AML-193 (cell line): ENCODE results near the gene WWOX.
"Not testable (repeated sequence)": the region's sequence is repeated elsewhere in the genome, so short reads cannot be mapped to it uniquely, and the experiment has no call there.

ENCODE experiments used
- DNase-seq, 2 experiments: peaks; one replicate each; lab custom pipeline; 2025; lab: John Stamatoyannopoulos, UW

Gene WWOX

DNA sequence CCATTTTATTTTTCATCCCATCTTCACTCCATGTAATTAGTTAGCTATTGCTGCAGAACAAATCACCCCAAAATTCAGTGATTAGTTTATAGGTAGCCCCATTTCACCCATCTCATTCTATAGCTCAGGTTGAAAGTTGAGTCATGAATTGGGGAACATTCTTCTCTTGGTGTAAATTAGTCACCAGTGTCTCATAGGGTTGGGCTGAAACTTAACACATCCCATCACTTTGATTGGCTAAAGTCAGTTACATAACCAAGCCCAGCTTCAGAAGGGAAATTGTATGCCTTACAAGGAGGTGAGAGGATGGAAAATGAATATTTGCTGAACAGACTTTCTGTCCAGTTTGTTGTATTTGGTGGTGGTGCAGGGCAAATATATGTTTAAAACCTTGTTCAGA, 477.5 kb downstream of the WWOX start:
- no peak for DNase-seq

DNA sequence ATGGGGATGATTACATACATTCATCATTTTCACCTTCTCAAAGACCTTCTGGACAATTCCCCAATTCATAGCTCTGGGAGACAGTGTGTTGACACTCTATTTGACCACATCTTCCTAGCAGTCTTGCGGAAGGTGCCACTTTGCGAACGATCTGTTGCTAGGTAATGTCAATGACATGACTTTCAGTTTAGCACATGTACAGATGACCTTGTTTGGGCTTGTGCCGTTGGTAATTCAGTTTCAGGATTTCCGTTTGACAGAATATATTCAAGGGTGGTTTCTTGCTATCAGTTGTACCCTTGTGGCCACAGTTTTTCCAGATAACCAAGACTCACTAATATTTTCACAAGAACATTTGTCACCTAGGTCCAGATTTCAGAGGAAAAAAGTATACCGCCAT, 478.2 kb downstream of the WWOX start:
- DNase-seq, result no peak

DNA sequence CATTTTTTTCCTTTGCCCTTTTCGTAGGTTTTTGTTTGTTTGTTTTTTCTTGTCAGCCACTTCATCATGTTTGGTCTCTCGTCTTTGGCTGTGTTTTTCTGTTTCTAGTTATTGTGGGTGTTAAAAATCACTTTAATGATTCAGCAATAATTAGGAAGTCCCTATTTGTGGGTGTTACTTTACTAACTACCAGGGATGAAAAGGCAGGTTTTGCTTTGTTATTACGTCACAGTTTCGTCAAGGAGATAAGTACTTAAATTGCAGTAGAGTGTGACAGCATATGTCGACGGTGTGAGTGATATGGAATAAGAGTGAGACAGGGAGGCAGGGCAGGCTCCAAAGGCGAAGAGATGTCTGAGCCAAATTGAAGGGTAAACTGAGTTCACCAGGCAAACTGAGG, 479.6 kb downstream of the WWOX start:
- DNase-seq, result no peak

DNA sequence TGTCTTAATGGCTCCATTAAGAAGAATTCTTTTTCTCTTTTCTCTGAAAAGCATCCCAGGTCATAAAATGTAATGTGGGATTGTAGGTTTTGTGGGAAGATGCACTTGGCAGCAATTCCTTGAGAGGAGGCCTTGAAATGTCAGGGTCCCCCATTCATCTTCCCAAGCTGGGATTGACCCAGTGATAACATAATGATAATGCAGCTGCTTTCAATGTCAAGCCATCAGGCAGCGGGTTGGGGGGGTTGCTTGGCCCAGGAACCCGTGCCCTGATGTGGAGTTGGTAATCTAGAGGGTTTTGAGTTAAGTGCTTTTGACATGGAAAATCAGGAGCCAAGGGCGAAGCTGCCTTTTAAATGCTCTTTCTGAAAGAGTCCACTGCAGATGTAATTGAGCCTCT, 484.0 kb downstream of the WWOX start:
- no peak for DNase-seq

DNA sequence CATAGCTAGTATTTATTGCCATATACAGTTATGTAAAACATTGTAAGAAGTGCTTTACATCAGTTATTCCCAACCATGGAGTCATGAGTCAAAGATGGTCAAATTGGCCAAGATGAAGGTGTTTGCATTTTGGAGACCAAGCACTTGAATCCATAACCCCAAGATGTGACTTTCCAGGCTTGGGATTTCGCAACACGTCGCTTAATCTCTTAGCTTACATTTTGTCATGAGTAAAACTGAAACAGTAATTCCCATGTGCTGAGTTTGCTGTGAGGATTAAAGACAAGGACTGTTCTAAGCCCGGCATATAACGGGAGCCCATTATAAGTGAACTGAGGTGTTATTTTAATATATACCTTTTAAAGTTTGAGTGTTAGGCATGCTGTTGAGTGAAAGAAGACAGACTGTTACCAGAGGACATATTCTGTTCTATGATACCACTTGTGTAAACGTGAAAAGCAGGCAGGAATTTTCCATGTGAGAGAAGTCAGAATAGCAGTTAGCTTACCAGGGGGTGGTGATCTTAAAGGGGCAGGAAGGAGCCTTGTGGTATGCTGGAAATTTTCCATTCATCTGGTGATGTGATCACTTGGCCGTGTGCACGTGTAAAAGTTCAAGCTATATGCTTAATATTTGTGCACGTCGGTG, 484.9 kb downstream of the WWOX start:
- DNase-seq, result no peak

DNA sequence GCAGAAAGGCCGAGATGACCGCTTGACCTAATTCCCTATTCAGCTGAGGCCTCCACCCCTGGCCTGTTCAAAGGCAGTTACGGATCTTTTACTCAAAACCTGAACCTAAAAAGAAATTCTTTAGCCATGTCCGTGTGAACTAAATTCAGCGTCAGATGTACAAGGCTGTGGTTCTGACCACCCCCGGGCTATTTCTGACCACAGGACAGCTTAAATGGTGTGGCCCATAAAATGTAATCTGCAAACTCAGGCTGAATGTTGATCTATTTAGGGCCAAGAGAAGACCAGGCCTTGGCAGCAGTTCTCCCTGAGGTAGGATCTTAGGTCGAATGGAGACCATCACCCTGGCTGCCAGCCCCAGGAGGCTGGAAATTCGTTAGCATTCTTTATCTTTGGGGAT, 485.5 kb downstream of the WWOX start:
- DNase-seq, result no peak

DNA sequence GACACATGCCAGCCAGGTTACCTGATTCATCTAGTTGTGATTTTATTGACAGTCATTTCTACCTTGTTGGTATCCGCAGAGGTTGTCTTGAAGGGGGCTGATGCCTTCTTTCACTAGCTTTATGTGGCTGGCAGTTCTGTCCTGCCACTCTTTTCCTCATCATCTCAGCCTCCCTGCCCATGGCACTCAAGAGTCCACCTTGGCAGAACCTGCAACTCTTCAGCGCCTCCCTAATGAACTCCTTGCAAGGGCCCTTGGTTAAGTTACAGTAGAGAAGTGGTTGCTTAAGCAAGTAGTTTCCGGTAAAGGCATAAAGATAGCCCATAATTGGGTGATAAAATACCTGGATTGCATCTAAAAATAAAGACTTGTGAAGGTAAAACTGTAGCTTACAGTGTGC, 489.9 kb downstream of the WWOX start:
- DNase-seq, result no peak

DNA sequence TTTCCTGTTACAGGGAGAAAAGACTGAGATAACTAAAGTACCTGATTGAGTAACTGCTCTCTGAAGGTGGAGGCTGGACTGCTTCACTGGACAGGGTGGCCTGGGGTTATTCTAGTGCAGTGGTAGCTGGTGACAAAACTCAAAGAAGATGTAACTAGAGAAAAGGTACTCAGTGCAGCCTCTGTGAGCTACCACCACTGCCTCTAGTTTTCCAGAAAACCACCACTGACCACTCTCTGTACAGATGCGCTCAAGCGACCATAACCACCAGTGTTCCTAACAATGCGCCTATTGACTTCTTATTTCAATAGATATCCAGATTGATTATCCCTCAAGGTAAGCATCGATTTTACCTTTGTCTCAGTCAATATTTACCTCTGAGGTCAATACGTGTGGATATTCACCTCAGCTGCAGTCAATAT, 492.2 kb downstream of the WWOX start:
- no peak for DNase-seq

DNA sequence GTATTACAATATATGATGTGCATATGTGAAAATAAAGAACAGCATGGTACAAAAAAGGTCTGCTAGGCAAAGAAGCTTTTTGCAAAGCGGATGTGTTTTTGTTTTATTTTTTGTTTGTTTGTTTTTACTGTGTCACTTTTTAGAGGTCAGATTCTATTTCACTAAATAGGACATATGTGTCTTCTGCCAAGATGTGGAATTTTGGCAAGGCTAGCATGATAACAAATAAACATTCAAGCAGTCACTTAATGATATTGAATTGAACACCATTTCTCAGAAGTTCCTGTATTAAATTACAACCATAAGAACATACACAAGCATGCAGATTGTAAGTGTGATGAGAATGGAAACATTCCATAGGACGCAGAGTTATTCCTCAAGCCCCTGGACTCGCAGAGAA, 492.7 kb downstream of the WWOX start:
- no peak for DNase-seq

DNA sequence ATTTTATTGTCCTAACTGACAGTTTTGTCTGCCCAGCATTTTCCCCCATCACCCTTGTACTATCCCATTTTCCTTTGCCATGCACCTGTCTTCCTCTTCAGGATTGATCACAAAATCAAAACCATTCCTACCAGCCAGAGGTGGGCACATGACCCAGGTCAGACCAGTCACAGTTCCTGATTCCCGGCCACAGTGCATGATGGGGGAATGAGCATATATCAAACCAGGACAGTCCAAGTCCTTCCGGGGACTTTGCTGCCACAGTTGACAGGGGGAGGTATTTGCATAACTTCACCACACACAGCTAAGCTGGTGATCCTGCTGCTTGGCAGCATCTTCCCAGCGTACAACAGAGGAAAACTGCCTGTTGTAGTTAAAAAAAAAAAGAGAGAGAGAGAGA, 493.9 kb downstream of the WWOX start:
- DNase-seq, result no peak

DNA sequence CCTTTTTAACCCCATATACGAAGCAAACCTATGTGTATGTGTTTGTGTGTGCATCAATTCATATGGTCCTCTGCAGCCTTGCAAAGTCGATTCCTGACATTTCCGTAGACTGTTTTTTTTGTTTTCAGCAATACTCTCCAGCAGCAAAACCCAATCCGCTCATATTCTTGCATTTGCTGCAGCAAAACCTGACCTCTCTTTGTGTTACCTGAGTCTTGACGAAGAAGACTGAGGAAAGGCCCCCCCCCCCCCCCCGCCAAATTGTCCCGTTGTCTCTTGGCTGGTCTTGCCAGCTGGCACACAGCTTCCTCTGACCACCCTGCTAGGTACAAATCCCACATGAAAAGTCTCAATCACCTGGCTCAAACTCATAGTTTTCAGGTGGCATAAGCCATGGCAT, 494.7 kb downstream of the WWOX start:
- DNase-seq, result no peak

DNA sequence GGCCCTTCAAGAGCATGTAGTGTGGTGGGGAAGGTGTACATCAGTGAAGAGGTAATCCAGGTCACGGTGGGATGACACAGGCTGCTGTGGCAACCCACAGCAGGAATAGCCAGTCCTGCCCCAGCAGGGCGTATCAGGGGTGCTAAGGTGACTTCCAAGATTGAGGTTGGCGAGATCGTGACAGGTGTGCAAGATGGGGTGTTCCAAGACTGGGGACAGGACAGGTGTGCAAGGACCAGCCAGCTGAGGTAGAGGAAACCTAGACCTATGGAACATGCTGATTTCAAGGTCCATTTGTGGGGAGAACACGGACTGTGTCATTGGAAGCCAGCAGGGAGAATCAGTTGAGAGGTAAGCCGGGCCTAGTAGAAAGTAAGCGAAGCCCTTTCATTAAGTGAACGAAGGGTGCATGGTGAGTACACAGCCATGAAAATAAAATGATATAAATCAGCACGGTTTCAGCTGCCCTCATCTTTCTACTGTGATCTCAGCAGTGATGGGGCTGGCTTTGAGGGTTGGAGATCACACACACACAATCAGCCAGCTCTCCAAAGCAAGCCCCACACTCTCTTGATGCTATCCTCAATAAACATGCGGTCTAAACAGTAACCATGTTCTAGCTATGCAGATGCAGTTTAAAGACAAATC, 497.0 kb downstream of the WWOX start:
- no peak for DNase-seq

DNA sequence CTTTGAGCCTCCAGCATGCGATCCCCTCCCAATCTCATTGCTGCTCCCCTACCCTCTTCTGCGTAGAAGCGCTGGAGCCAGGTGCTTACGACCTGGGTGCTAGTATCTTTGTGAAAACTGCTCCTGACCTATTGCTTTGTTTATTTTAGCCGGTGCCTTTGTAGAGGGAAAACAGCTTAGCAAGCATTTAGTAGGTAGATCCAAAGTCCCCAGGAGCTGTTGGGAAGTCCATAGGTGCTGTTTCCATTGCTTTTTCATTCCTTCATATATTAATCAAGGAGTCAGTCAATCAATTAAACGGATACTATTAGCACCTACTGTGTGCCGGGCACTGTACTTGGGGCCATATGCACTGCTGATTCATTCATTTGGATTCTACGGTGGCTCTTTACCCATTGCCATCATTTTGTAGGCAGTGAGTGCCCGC, 497.6 kb downstream of the WWOX start:
- DNase-seq, result no peak

DNA sequence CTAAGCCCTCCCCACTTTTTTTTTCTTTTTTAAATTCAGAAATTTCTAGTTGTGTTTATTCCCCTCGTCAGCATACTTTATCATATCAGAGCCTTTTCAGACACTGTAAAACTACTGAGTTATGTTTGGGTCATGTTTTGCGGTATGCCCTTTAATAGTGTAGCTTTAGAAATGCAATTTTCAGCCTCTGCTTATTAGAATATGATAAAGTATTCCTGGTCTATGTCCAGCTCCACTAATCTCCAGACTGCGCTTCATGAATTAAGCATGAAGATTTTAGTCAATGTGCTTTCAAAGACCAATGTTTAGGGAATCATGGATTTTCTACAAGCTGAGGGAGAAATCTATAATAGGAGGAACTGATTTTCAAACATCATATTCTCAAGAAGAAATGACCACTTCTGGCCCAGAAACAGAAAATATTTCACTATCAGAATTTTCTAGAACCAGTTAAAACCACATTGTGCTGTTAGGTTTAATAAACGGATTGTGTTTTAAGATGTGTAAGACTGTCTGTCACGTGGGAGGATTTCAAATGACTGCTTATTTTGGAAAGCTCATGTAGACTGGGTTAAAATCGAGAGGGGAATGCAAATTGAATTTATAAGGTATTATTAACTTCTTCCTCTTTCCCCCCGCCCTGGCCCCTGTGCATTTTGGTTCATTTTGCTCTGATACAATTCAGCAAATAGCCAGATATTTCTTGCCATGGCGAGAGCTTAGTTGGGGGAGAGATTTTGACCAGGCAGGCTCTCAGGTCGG, 498.5 kb downstream of the WWOX start:
- no peak for DNase-seq

DNA sequence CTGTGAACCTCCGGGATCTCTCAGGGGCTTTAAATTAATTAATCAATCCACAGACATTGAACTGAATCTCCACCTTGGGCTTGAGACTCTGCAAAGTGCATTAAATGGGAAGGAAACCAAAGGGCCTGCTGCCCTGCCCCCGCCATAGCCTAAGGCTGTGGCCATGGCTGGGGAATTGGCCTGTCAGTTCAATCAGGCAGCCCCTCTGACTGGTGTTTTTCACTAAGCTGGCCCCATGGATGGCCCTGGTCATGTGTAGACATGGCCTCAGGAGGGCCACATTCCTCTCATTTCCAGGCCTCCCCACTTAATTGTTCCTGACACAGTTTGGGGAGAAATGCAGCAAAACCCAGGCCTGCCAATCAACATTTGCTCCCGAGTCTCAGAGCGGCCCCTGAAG, 499.8 kb downstream of the WWOX start:
- DNase-seq, result no peak

DNA sequence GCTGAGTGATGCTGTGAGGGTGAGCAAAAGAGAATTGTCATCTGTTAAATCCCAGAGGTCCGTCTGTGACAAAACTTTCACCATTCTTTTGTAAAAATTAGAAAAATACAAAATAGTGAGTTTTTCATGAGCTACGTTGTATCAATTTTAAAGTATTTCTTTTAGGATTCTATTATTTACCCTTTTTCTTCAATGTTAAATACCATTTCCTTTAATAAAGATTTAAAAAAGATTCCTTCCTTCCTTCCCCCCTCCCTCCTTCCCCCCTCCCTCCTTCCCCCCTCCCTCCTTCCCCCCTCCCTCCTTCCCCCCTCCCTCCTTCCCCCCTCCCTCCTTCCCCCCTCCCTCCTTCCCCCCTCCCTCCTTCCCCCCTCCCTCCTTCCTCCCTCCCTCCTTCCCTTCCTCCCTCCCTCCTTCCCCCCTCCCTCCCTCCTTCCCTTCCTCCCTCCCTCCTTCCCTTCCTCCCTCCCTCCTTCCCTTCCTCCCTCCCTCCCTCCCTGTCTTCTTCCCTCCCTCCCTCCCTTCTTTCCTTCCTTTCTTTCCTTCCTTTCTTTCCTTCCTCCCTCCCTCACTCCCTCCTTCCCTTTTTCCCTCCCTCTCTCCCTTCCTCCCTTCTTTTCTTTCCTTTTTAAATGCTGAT, 505.1 kb downstream of the WWOX start:
- DNase-seq, result not testable (repeated sequence)

DNA sequence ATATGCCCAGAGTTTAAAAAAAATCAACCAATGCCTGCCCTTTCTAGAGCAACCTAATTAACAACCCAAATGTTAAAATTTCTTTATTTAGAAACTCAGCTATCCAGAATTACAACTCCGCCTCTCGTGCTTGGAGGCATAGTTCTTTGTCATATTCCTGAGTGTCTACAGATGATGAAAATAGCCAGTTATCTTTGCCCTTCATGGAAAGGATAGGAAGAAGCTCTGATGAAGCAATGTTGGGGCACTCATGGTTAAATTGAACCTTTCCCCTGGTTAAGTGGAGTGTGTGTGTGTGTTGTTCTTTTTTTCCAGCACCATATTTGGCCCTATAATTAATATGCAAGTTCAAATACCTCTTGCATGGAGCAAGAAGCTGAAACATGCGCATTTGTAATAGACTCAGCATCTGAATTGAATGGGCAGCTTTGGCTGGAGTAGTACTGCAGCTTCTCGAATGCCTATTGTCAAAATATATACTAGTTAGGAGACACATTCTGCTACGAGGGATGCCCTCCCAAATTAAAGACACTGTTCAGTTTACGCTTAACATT, 506.2 kb downstream of the WWOX start:
- DNase-seq, result no peak

DNA sequence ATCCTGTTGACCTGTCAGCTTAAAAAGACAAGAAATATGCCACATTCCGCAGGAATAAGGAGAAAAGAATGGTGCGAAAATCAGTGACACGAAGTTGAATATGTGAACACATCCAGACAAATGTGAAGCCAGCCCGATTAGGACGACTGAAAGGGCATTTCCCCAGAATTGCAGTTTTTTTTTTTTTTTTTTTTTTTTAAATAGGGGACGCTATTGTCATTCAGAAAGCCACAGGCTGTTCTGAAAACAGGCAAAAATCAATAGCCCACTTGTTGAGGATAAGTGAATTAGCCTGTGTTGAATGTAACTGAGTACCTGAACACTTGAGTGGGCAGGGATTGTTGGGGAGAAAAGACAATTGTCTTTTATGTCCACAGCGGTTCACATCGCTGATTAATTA, 507.1 kb downstream of the WWOX start:
- DNase-seq, result no peak

DNA sequence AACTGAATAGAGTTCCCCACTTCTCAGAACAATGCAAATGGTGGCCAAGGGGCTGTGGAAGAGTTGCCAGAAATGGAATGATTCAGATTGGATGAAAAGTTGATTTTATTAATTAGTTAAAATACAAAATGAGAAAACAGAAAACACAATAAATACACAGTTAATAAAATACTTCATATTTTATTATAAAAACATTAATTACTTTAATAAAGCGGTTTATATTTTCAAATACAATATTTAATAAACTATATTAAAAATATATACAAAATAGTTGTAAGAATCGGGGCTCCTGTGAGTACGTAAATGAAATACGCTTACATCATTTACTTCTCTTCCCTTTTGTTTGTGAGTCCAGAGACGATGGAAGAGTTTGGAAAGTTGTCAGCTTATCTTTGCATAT, 507.6 kb downstream of the WWOX start:
- DNase-seq, result no peak

DNA sequence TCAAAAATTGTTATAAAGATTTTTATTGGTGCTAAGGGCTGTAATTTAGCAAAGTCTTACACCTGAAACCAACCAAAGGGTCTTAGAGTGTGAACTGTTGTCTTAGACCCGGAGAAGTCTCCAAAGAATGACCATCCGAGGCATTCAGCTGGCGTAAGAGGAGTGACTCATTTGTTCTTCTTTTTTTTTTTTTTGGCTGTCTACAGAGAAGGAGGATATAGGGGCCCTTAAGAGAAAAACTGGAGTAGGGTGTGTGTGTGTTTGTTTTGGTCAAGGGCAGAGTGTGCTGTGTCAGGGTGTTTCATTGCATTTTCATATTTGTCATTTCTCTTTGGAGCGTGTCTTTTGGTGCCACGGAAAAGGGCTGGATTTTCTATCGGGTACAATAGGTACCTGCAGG, 508.0 kb downstream of the WWOX start:
- no peak for DNase-seq

DNA sequence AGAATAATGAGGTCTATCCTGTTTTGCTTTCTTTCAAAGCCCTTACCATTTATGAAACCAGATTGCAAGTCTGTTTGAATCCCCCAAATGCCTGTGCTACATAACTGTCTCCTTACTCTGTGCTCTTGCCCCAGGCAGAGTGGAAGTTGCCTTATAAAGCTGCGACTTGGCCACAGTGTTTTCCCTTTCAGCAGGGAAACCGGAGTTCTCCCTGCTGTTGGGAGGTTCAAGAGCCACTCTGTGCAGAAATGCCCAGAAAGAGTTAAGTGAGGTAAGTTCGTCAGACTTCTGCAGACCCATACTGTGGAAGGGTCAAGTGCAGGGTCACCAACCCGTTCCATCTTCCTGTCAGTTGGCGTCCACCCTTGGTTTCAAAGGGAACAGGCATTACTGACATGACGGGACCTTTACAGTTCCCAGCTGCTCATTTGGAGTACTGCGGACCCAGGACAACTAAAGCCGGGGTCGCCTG, 508.9 kb downstream of the WWOX start:
- no peak for DNase-seq
